Neural cell (in vitro differentiated cells): ENCODE results near the gene CD6. TPM values are rescaled to one million over a fixed set of nuclear protein-coding genes. Genes with fewer than 3 reads are reported as not detected.

Experiments
- H2AFZ ChIP-seq: fragments of 200-600, 300-800 bp; sonication (generic), shearing (Covaris generic); 2 replicates; pipeline ENCODE4 v1.6.0; 2014; ENCODE audit warnings: low read depth, mild to moderate bottlenecking, antibody characterized with exemption, low read length, moderate library complexity
- H3F3A ChIP-seq: fragments of 200-600 bp; shearing (Covaris generic); 2 replicates; pipeline ENCODE4 v1.6.1; 2016; ENCODE audit warnings: mild to moderate bottlenecking, moderate library complexity, mixed read lengths, antibody characterized with exemption, low read length; ENCODE audit not compliant: insufficient read depth, poor library complexity, severe bottlenecking
- H3K27ac ChIP-seq: fragments of 200-600, 300-800 bp; sonication (generic), shearing (Covaris generic); 2 replicates; pipeline ENCODE4 v1.5.1; 2014; ENCODE audit warnings: mild to moderate bottlenecking, low read length, moderate library complexity
- H3K27me3 ChIP-seq: fragments of 300-800, 200-600 bp; sonication (generic), shearing (Covaris generic); 2 replicates; pipeline ENCODE4 v1.6.0; 2014; ENCODE audit warnings: mild to moderate bottlenecking, low read depth, low read length, moderate library complexity; ENCODE audit not compliant: insufficient read depth
- H3K36me3 ChIP-seq: fragments of 300-800, 200-600 bp; sonication (generic), shearing (Covaris generic); 2 replicates; pipeline ENCODE4 v1.5.1; 2014; ENCODE audit warnings: mild to moderate bottlenecking, antibody characterized with exemption, low read length, moderate library complexity; ENCODE audit not compliant: insufficient read depth
- H3K4me2 ChIP-seq: fragments of 300-800, 200-600 bp; sonication (generic), shearing (Covaris generic); 2 replicates; pipeline ENCODE4 v1.6.0; 2014; ENCODE audit warnings: mild to moderate bottlenecking, low read length
- H3K4me3 ChIP-seq: fragments of 300-800, 200-600 bp; sonication (generic), shearing (Covaris generic); 2 replicates; pipeline ENCODE4 v1.5.1; 2014; ENCODE audit warnings: mild to moderate bottlenecking, low read length, moderate library complexity
- H3K79me2 ChIP-seq: fragments of 200-600 bp; shearing (Covaris generic); replicated peaks from 2 replicates; pipeline ENCODE4 v1.6.0; 2014; ENCODE audit warnings: mild to moderate bottlenecking, low read length, moderate library complexity; ENCODE audit not compliant: insufficient read depth
- H3K9ac ChIP-seq: fragments of 300-800, 200-600 bp; sonication (generic), shearing (Covaris generic); 2 replicates; pipeline ENCODE4 v1.6.1; 2016; ENCODE audit warnings: mild to moderate bottlenecking, low read length, mixed read lengths
- H3K9me2 ChIP-seq: fragments of 200-600 bp; shearing (Covaris generic); 2 replicates; pipeline ENCODE4 v1.6.1; 2016; ENCODE audit warnings: mild to moderate bottlenecking, low read length, mixed read lengths; ENCODE audit not compliant: insufficient read depth
- H3K9me3 ChIP-seq: fragments of 200-600, 300-800 bp; sonication (generic), shearing (Covaris generic); 2 replicates; pipeline ENCODE4 v1.6.1; 2016; ENCODE audit warnings: mild to moderate bottlenecking, mixed run types, low read length, moderate library complexity, mixed read lengths
- H4K20me1 ChIP-seq: fragments of 200-600 bp; shearing (Covaris generic); 2 replicates; pipeline ENCODE4 v1.6.1; 2016; ENCODE audit warnings: mild to moderate bottlenecking, mixed run types; ENCODE audit not compliant: insufficient read depth
- EP300 ChIP-seq: fragments of 450-650 bp; conservative IDR thresholded peaks from 2 replicates; pipeline ENCODE4 v1.6.1; 2014; ENCODE audit warnings: antibody characterized with exemption, mild to moderate bottlenecking, moderate library complexity; ENCODE audit not compliant: poor library complexity, severe bottlenecking
- EZH2 ChIP-seq: fragments of 200-600, 300-800 bp; shearing (Covaris generic), sonication (generic); IDR thresholded peaks from 2 replicates; pipeline ENCODE4 v1.6.1; 2014; ENCODE audit warnings: antibody characterized with exemption, low read length, borderline replicate concordance, mild to moderate bottlenecking; ENCODE audit not compliant: insufficient read depth, poor library complexity, severe bottlenecking
- MXI1 ChIP-seq: fragments of 450-650 bp; conservative IDR thresholded peaks from 2 replicates; pipeline ENCODE4 v1.6.1; 2014; ENCODE audit warnings: antibody characterized with exemption, mild to moderate bottlenecking; ENCODE audit not compliant: poor library complexity, severe bottlenecking
- POLR2AphosphoS5 ChIP-seq: IDR thresholded peaks from 2 replicates; pipeline ENCODE4 v1.6.1; 2012
- RAD21 ChIP-seq: fragments of 450-650 bp; conservative IDR thresholded peaks from 2 replicates; pipeline ENCODE4 v1.6.1; 2014; ENCODE audit warnings: antibody characterized with exemption, mild to moderate bottlenecking, moderate library complexity
- REST ChIP-seq: IDR thresholded peaks from 2 replicates; pipeline ENCODE4 v1.6.1; 2012; ENCODE audit warnings: borderline replicate concordance
- SMC3 ChIP-seq: fragments of 450-650 bp; conservative IDR thresholded peaks from 2 replicates; pipeline ENCODE4 v1.6.1; 2014; ENCODE audit warnings: antibody characterized with exemption, mild to moderate bottlenecking, moderate library complexity; ENCODE audit not compliant: poor library complexity
- TAF1 ChIP-seq: IDR thresholded peaks from 2 replicates; pipeline ENCODE4 v1.6.1; 2012; ENCODE audit warnings: low read depth
- polyA plus RNA-seq: library from polyadenylated mRNA; depleted of rRNA; stranded (reverse); fragments of >200 nt; gene quantifications from 2 replicates; pipeline ENCODE4 v1.2.3, GENCODE V29; 2014
- TF ChIP-seq, protein P1 (sequence below): fragments of 450-650 bp; IDR thresholded peaks from 2 replicates; pipeline ENCODE4 v1.5.1; 2014; ENCODE audit warnings: antibody characterized with exemption, mild to moderate bottlenecking, moderate library complexity; ENCODE audit not compliant: poor library complexity, severe bottlenecking

Gene CD6
- polyA plus RNA-seq, 1 donor from 2014 or later, result not detected

- no peaks in the 10 kb centered on the region for H3K9me2 ChIP-seq
- H3F3A ChIP-seq, result no peaks in the 10 kb centered on the region
- no peak overlapping the region for H3K4me3 ChIP-seq
- peaks cover 16% of the 10 kb centered on the region for H3K27me3 ChIP-seq
- no peaks in the 10 kb centered on the region for H4K20me1 ChIP-seq
- no peaks in the 10 kb centered on the region for H3K9me3 ChIP-seq
- TF ChIP-seq MXI1 (no peak), POLR2AphosphoS5 (no peak), EZH2 (no peak), SMC3 (no peak), RAD21 (no peak), REST (no peak), EP300 (no peak), TAF1 (no peak)
- TF ChIP-seq, protein P1, sequence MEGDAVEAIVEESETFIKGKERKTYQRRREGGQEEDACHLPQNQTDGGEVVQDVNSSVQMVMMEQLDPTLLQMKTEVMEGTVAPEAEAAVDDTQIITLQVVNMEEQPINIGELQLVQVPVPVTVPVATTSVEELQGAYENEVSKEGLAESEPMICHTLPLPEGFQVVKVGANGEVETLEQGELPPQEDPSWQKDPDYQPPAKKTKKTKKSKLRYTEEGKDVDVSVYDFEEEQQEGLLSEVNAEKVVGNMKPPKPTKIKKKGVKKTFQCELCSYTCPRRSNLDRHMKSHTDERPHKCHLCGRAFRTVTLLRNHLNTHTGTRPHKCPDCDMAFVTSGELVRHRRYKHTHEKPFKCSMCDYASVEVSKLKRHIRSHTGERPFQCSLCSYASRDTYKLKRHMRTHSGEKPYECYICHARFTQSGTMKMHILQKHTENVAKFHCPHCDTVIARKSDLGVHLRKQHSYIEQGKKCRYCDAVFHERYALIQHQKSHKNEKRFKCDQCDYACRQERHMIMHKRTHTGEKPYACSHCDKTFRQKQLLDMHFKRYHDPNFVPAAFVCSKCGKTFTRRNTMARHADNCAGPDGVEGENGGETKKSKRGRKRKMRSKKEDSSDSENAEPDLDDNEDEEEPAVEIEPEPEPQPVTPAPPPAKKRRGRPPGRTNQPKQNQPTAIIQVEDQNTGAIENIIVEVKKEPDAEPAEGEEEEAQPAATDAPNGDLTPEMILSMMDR, result no peak
- H3K79me2 ChIP-seq, result no peaks in the 10 kb centered on the region
- H3K9ac ChIP-seq, result no peak overlapping the region
- no peak overlapping the region for H3K27ac ChIP-seq
- H2AFZ ChIP-seq, result no peak overlapping the region
- no peak overlapping the region for H3K4me2 ChIP-seq
- H3K36me3 ChIP-seq, result no peaks in the 10 kb centered on the region
Observed at GRCh38 chr11:60955571-60955970, 15.9 kb upstream of the CD6 start.

- Histone ChIP-seq H3K9me2 (no peaks in the 10 kb centered on the region), H2AFZ (no peak overlapping the region), H3K4me2 (no peak overlapping the region), H3K27me3 (peaks cover 5% of the 10 kb centered on the region), H3K27ac (no peak overlapping the region), H3F3A (no peaks in the 10 kb centered on the region), H3K4me3 (no peak overlapping the region), H3K9ac (no peak overlapping the region), H3K36me3 (no peaks in the 10 kb centered on the region), H4K20me1 (no peaks in the 10 kb centered on the region), H3K9me3 (no peaks in the 10 kb centered on the region), H3K79me2 (no peaks in the 10 kb centered on the region)
- no peak for TF ChIP-seq REST
- no peak for TF ChIP-seq EP300
- no peak for TF ChIP-seq SMC3
- TF ChIP-seq, protein P1, result no peak
Observed at GRCh38 chr11:60957188-60957587, 14.3 kb upstream of the CD6 start.
